Gastrocnemius medialis (tissue), 4 donors: ENCODE results near the gene ROBO1.

Source experiments
- POLR2A ChIP-seq, 2 donors: fragments of 450-650 bp; IDR thresholded peaks; one replicate each; pipeline ENCODE4 v1.6.1; 2017; ENCODE audit warnings: antibody characterized with exemption in 2 of 2, mild to moderate bottlenecking in 2 of 2, moderate library complexity in 2 of 2
- TF ChIP-seq, protein P1 (sequence below), 5 experiments: fragments of 450-650 bp in 3 of 5; fragments of 200-600 bp in 2 of 5; sonication (generic) in 2 of 5; IDR thresholded peaks in 4 of 5; conservative IDR thresholded peaks in 1 of 5; 1 replicate in 4 of 5; 2 replicates in 1 of 5; pipeline ENCODE4 v1.5.1; 2016 to 2019; ENCODE audit warnings: antibody characterized with exemption in 5 of 5, mild to moderate bottlenecking in 3 of 5, moderate library complexity in 3 of 5

DNA sequence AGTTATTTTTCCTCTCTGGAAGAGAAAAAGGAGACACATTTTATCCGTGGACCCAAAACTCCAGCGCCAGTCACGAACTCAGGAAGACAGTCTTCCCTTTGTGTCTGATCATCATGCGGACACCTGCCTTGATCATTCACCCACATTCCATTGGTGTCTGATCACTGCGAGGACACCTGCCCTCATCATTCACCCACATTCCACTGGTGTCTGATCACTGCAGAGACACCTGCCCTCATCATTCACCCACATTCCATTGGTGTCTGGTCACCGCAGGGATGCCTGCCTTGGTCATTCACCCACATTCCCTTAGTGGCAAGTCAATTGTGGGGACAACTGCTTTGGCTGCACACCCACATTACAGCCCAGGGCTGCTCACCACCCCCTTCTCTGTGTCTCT, 148.9 kb downstream of the ROBO1 start:
- TF ChIP-seq, protein P1, sequence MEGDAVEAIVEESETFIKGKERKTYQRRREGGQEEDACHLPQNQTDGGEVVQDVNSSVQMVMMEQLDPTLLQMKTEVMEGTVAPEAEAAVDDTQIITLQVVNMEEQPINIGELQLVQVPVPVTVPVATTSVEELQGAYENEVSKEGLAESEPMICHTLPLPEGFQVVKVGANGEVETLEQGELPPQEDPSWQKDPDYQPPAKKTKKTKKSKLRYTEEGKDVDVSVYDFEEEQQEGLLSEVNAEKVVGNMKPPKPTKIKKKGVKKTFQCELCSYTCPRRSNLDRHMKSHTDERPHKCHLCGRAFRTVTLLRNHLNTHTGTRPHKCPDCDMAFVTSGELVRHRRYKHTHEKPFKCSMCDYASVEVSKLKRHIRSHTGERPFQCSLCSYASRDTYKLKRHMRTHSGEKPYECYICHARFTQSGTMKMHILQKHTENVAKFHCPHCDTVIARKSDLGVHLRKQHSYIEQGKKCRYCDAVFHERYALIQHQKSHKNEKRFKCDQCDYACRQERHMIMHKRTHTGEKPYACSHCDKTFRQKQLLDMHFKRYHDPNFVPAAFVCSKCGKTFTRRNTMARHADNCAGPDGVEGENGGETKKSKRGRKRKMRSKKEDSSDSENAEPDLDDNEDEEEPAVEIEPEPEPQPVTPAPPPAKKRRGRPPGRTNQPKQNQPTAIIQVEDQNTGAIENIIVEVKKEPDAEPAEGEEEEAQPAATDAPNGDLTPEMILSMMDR (IDR thresholded peaks at IDR 0.05 in 4 of 5, conservative IDR thresholded peaks at IDR 0.05 in 1 of 5) = no peak
- TF ChIP-seq POLR2A (IDR thresholded peaks at IDR 0.05) = no peak
